HG03460 (cell line): ENCODE data around the gene RDX.
"Not testable (repeated sequence)": the region's sequence is repeated elsewhere in the genome, so short reads cannot be mapped to it uniquely, and the experiment has no call there.

ENCODE experiments used
- ATAC-seq: cut with Tn5 transposase; IDR thresholded peaks from one replicate; pipeline ENCODE4 v1.9.1; 2021; ENCODE audit not compliant: unreplicated experiment

Gene RDX

DNA sequence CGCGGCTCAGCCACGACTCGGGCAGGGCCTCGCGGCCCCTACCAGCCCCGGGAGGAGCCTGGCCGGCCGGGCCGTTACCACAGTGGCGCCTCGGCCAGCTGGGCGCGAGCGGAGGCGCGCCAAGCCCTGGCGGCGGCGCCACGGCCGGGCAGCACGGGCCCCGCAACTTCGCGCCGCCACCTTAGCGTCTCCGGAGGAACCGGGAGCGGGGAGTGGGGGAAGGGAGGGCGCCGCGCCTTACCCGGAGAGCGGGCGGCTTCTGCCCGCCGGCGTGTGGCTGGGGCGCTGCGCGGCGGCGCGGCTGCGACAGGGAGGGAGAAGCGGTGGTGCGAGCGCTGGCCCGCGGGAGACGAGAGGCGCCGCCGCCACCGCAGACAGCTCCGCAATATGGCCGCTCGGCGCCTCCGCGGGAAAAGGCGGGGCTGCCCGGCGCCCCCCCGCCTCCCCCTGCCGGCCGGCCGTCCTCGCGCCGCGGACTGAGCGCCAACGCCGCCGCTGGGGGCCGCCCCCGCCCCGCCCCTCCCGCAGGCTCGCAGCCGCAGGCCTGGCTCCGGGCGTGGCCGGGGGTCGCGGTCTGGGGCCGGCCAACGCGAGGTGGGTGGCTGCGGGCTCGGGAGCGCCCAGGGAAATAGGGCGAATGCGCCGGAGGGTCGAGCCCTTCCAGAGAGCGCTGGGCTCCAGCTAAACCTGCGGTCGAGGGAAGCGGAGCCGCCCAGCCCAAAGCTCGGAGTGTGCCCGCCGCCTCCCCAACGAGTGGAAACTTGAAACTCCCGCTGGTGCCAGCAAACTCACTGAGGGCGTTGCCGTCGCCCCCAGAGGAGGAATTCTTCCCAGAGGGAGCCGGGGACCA, at the start of gene RDX:
Gene RDX (minus strand): TSS at position 389 of the 850 bp plus-strand sequence. CDS start 16,922 bp downstream, outside the sequence.
- ATAC-seq: peak; percentile 72

DNA sequence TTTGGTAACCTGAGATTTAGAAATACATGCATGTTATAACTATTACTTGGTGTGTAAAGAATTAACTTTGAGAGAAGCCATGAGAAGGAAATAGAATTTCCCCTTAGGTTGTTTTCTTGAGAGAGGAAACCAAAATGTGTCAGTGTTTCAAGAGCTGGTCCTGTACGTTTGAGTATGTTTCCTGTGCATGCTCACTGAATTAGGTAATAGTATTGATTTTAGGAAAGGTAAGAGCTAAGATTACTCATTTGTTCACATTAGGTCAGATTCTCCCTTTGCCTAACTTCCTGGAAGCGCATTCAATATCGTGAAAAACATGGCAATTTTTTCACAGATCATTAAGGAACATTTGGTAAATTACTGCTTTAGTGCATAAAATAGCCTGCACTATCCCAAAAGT, 49.3 kb upstream of the RDX start:
- ATAC-seq: no peak

DNA sequence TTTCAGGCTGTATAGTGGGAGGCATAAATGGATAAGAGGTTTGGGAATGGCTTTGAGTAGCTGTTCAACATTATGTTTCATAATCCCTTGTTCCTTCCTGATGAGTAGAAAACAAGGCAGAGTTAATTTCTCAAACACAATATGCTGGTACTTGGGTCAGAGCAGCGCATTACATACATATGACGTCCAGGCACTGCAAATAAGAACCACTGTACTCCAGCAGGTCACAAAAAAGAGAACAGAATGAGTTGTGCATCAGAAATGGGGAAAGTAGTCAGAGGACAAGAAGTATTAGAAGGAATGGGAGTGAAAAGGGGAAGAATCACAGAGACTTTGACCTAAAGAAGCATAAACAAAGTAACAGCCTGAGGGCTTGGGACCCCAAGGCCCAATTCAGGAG, 44.0 kb upstream of the RDX start:
- ATAC-seq: no peak

DNA sequence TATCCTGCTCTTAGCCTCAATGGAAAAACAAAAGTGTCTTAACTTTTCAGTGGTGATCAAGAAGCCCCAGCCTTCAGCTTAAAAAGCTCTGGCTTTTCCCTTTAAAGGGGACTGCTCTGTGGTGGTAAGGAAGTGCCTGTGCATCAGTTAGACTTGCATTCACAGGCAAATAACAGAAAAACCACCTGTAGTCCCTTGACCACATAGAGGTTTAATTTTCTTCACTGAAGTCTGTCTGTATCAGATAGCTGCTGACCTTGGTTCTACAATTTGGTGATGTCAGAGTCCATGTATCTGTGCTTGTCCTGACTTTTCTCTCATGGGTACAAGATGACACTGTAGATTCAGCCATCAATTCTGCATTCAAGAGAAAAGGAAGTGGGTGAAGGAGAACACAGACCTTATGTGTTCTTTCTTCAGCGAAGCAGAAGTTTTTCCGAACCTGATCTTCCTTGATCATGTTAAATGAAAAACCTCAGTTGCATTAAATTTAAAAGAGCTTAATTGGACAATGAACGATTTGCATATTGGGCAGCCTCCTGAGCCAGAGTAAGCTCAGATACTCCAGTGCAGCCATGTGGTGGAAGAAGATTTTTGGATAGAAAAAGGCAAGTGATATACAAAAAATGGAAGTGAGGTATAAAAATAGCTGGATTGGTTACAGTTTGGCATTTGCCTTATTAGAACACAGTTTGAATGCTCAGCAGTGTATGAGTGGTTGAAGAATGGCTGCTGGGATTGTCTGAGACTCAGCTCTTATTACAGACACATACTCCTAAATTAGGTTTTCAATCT, 43.2 kb upstream of the RDX start:
- ATAC-seq: peak; percentile 51

- no peak for ATAC-seq
These were observed 42.3 kb upstream of the RDX start for GRCh38 chr11:110338684-110339083.

DNA sequence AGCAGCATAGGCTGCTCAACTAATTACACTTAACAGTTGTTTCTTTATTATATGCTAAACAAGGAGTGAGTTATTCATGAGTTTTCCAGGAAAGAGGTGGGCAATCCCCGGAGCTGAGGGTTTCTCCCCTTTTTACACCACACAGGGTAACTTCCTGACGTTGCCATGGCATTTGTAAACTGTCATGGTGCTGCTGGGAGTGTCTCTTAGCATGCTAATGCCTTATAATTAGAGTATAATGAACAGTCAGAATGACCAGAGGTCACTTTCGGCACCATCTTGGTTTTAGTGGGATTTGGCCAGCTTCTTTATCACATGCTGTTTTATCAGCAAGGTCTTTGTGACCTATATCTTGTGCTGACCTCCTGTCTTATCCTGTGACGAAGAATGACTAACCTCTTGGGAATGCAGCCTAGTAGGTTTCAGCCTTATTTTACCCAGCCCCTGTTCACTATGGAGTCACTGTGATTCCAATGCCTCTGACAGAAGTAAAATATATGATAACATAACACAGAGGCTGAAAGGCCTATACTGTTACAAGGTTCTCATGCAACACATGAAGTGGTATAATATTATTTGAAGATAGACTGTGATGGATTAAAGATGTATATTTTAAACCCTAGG, 41.3 kb upstream of the RDX start:
- no peak for ATAC-seq

GRCh38 chr11:110336054-110336453, 39.6 kb upstream of the RDX start:
- no peak for ATAC-seq

GRCh38 chr11:110335358-110335757, 38.9 kb upstream of the RDX start:
- ATAC-seq: no peak

GRCh38 chr11:110331626-110332025, 35.2 kb upstream of the RDX start:
- ATAC-seq: no peak

DNA sequence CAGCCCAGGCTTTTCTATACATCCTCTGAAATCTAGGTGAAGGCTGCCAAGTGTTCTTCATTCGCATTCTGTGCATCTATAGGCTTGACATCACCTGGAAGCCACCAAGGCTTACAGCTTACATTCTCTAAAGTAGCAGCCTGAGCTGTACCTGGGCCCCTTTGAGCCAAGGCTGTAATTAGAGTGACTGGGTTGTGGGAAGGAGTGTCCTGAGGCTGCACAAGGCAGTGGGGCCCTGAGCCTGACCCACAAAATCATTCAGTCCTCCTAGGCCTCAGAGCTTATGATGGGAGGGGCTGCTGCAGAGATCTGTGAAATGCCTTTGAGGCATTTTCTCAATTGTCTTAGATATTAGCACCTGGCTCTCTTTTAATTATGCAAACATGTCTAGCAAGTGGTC, 33.0 kb upstream of the RDX start:
- ATAC-seq: no peak

GRCh38 chr11:110327508-110327907, 31.1 kb upstream of the RDX start:
- peak; percentile 40 for ATAC-seq

GRCh38 chr11:110323786-110324185, 27.4 kb upstream of the RDX start:
- no peak for ATAC-seq

DNA sequence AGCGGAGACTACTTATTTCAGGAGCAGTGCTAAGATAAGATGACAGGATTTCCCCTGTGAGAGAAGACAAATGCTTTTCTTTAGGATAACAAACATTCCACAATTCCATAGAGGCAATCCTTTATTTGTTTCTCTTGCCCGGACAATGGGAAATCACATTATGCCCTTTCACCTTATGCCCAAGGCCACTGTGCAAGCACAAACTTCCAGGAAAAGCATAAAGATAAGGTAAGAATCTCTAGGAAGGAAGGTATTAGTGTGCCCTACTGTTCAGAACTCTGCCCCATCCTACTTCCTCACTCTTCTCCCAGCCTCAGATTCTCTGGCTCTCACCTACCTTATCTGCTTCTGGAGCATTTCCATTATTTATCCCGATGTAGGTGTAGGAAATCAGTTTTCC, 23.1 kb upstream of the RDX start:
- ATAC-seq: no peak

DNA sequence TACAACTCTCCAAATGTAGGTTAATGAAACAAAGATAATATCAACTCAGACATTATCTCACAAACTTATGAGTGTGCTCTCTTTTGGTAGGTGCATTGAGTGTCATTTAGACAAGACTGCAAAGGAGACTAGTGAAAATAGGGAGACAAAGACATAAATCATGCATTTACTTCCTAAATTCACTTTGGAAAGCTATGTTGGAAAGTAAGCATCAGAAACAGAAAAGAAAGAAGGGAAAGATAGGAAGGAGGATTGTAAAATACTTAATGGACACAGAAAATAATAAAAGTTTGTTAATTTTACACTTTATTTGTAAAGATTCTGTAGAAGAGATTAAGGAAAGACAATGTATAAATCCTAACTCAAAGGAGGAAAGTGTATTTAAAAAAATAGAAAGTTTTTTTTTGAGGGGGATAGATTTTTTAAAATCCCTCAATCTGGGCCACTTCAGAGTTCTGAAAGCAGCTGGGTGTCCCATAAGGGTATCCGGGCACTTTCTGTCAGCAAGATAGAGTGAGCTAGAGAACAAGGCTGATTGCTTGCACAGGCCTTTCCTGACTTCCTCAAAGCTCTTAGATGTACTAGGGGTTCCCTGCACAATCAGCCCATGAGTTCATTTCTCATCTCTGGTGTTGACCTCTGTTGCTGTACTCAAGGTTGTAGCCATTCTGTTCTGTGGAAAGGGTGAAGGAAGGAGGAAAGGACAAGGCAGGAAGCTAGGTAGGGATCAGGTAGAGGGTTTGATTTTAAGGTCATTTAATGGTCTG, 22.4 kb upstream of the RDX start:
- no peak for ATAC-seq

GRCh38 chr11:110317516-110317932, 21.1 kb upstream of the RDX start:
- ATAC-seq: no peak

DNA sequence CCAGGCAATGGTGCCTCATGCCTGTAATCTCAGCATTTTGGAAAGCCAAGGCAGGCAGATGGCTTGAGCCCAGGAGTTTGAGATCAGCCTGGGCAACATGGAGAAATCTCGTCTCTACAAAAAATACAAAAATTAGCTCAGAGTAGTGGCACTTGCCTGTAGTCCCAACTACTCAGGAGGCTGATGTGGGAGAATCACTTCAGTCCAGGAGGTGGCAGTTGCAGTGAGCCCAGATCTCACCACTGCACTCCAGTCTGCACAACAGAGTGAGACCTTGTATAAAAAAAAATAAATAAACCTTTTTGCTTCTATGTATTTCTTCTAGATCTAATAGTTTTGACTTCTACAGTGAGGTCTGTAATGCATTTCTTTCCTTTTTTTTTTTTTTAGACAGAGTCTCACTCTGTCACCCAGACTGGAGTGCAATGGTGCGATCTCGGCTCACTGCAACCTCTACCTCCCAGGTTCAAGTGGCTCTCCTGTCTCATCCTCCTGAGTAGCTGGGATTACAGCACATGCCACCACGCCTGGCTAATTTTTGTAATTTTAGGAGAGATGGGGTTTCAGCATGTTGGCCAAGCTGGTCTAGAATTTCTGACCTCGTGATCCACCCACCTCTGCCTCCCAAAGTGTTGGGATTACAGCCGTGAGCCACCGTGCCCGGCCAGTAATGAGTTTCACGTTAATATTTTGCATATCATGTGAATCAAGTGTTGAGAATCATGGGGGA, 18.1 kb upstream of the RDX start:
- ATAC-seq: no peak

GRCh38 chr11:110312670-110313069, 16.3 kb upstream of the RDX start:
- no peak for ATAC-seq

- ATAC-seq: no peak
These were observed 15.6 kb upstream of the RDX start for GRCh38 chr11:110311783-110312579.

DNA sequence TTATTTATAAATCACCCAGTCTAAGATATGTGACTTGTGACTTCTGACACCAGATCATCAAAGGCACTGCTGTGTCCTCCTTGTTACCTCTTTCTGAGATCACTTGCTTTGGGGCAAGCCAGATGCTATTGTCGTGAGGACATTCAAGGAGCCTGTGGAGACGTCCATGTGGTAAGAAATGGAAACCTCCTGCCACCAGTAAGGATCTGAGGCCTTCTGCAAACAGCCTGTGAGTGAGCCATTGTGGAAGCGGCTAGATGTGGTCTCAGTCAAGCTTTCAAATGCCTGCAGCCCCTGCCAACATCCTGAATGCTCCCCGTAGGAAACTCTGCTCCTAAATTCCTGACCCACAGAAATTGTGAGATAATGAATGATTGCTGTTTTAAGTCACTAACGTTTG, 11.7 kb upstream of the RDX start:
- no peak for ATAC-seq

GRCh38 chr11:110306019-110306388, 9.6 kb upstream of the RDX start:
- not testable (repeated sequence) for ATAC-seq
